Kasumi-1 (cell line): ENCODE data around the gene PPIE.
"Not testable (repeated sequence)": the region's sequence is repeated elsewhere in the genome, so short reads cannot be mapped to it uniquely, and the experiment has no call there.

Experiments used
- DNase-seq, 2 experiments: peaks; one replicate each; lab custom pipeline; 2025; lab: John Stamatoyannopoulos, UW

The PPIE gene

DNA sequence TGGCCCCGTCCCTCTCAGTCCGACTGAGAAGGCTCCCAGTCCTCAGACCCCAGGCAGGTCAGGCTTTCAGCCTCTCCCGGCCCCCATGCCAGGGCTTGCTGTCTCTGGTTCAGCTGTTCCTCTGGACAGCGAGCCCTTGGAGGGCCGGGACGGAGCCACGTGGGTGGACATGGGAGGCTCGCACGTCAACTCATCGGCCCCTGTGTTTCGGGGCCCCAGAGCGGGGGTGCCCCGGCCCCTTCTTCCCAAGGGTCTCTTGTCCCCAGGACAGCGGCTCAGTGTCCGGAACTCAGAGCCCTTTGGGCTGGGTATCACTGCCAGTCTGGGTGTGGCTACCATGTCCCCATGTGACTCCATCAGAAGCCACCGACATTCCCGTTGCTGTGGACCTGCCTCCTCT is 39.2 kb downstream of the PPIE start:
- not testable (repeated sequence) for DNase-seq

- DNase-seq, result not testable (repeated sequence)
Measured at GRCh38 chr1:39778463-39779099, 39.9 kb downstream of the PPIE start.

DNA sequence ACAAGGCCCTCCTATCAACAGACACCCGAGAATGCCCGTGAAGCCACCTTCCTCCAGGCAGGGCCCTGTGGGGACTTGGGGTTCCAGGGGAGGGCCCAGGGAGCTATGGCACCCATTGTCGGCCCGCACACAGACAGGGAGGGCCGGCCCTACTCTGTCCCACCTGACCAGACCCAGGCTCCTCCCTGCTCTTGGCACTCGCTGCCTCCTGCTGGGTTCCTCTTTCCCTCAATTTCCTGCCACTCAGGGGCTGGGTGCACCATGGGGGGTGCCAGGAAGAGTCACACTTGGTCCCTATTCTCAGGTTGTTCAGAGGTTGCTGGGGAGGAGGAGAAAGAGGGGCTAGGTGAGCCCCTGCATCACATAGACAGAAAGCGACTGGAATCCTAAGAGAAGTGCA is 40.5 kb downstream of the PPIE start:
- DNase-seq, result peak; percentile 1 to 2

DNA sequence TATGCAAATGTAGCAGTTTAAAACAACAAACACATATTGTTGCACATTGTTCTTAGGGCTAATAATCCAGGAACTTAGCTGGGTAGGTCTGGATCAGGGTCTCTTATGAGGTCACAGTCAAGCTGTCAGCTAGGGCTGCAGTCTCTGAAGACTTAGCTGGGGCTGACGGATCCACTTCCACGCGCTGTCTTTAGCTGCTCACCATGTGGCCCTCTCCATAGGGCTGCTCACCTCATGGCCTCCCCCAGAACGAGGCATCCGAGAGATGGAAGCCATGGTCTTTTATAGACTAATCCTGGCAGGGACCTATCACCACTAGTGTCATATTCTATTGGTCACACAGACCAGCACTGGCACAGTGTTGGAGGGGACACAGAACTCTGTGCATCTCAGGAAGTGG is 41.1 kb downstream of the PPIE start:
- no peak for DNase-seq

DNA sequence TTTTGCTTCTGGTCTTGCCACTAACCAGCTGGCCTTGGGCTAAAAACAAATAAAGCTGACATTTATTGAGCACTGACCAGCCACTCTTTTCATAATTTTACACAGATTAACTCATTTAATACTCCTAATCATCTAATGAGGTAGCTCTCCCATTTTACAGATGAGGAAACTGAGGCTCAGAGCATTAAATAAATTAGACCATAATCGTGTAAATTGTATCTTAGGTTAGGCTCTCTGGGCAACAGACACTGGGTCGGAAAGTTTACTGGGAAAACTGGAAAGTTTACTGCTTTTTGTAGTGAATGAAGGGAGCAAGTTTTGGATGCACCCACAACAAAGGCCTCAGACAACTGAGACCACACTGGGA is 42.6 kb downstream of the PPIE start:
- no peak for DNase-seq

DNA sequence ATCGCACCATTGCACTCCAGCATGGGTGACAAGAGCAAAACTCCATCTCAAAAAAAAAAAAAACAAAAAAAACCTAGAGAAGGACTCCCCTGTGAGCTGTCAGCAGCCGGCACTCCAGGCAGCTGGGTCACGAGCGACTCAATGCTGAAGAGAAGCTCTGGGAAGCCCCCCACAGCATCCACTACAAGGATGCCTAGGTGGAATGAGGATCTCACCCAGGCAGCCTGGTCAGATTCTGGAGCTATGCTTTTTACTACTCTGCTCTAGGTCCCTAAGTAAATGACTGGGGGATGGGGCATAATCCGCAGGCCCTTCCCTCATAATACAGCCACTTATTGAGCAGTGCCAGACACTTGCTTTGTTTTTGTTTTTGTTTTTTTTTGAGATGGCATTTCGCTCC is 43.4 kb downstream of the PPIE start:
- no peak for DNase-seq

DNA sequence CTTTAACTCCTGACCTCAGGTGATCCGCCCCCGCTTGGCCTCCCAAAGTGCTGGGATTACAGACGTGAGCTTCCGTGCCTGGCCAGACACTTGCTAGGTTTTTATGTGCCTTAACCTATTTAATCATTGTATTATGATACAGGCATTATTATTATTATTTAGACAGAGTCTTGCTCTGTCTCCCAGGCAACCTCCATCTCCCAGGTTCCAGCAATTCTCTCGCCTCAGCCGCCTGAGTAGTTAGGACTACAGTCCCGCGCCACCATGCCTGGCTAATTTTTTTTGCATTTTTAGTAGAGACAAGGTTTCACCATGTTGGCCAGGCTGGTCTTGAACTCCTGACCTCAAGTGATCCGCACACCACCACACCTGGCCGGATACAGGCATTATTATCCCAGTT is 44.0 kb downstream of the PPIE start:
- not testable (repeated sequence) for DNase-seq

- DNase-seq, result not testable (repeated sequence)
Measured at GRCh38 chr1:39786303-39787107, 47.8 kb downstream of the PPIE start.

- not testable (repeated sequence) for DNase-seq
Measured at GRCh38 chr1:39787108-39787375, 48.4 kb downstream of the PPIE start.

GRCh38 chr1:39787468-39787867 is 48.8 kb downstream of the PPIE start:
- no peak for DNase-seq

DNA sequence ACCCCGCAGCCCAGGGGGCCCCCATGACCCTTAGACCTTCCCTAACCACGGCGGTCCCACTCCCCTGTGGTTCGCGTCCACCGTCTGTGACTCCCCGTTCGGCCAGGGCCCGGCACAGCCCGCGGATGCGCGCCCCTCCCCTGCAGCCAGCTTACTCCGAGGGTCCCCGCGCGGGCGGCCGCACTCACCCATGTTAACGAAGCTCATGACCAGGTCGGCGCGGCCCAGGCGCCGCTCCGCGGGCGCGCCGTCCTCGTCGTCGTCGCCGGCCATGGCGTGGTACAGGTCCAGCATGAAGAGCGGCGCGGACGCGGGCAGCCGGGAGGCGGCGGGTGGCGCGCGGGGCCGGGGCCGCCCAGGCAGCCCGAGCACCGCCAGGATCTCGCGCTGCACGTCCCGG is 49.3 kb downstream of the PPIE start:
- not testable (repeated sequence) for DNase-seq

GRCh38 chr1:39788426-39788757 is 49.7 kb downstream of the PPIE start:
- DNase-seq, result no peak

- DNase-seq, result peak; percentile 35 to 40
Measured at GRCh38 chr1:39788758-39789570, 50.3 kb downstream of the PPIE start, which contains the start of gene BMP8B. BMP8B (minus strand) TSS chr1:39788865; CDS start chr1:39788485, 380 bp downstream.

- DNase-seq, result peak in 1 of 2 experiments; percentile 29
Measured at GRCh38 chr1:39789571-39790110, 51.0 kb downstream of the PPIE start.

GRCh38 chr1:39791838-39792237 is 53.2 kb downstream of the PPIE start:
- DNase-seq, result no peak

- no peak for DNase-seq
Measured at GRCh38 chr1:39795651-39796050, 57.0 kb downstream of the PPIE start.

- DNase-seq, result peak; percentile 91 to 92
Measured at GRCh38 chr1:39798859-39799769, 60.4 kb downstream of the PPIE start.

- peak; percentile 69 to 75 for DNase-seq
Measured at GRCh38 chr1:39799770-39800470, 61.2 kb downstream of the PPIE start.

GRCh38 chr1:39800471-39800835 is 61.8 kb downstream of the PPIE start:
- no peak for DNase-seq

- no peak for DNase-seq
Measured at GRCh38 chr1:39802496-39803260, 64.0 kb downstream of the PPIE start.
